Measurements from ENCODE around the gene MAN2A2.
"Not testable (repeated sequence)": the region's sequence is repeated elsewhere in the genome, so short reads cannot be mapped to it uniquely, and the experiment has no call there.

MAN2A2 gene

DNA sequence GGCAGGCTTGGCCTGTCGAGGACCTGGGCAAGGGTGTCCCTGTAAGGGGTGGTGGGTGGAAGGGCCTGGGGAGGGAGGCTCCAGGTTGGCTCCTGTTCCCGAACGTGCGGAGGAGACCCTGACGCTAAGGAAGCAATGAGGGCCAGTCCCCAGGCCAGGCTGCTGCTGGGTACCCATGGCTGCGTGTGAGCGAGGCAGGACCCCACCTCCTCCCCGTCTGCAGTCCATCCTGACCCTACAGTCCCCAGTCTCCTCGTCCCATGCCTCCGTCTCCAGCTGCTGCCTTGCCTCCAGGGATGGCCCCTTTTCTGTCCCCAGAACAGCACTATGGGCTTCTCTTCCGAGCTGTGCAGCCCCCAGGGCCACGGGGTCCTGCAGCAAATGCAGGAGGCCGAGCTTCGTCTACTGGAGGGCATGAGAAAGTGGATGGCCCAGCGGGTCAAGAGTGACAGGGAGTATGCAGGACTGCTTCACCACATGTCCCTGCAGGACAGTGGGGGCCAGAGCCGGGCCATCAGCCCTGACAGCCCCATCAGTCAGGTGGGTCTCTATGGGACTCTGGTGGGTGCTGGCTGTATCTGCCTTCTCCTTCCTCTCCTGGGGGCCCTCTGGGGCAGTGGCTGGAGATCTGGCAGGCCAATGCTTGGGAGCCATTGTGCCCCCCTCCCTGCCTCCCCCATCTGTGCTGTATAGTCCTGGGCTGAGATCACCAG, 18.2 kb upstream of the MAN2A2 start:
- DNase-seq: no peak

DNA sequence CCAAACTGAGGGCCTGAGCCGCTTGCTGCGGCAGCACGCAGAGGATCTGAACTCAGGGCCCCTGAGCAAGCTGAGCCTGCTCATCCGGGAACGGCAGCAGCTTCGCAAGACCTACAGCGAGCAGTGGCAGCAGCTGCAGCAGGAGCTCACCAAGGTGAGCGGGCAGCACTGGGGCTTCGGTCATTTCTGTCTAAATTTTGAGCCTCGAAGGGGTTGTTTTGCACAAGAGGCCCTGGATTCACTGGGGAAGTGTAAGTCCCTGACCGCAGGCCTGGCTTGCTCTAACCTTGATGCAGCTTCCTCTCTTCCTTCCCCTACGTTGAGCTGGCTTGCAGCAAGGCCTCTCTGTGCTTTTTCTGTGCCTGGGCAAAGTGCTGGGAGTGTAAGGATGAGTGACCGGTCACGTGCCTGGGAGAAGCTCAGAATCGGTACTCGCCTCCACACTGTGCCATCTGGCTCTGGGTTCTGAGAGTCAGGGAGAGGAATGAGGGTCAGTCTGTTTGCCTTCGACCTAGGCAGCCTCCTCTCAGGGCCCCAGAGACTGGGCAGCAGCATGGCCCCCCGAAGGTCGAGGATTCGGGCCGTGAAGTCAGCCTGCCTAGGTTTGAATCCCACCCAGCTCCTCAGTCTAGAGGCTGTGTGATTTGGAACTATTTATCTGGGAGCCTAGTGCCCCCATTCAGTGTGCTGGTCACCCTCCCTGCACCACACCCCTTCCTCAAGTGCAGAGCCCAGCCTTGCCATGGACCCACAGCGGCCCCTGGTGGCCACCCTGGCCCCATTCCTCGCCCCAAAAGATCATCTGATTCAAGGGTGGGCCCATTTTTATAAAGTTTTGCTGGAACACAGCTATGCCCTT, 17.4 kb upstream of the MAN2A2 start:
- DNase-seq: peak; percentile 68

DNA sequence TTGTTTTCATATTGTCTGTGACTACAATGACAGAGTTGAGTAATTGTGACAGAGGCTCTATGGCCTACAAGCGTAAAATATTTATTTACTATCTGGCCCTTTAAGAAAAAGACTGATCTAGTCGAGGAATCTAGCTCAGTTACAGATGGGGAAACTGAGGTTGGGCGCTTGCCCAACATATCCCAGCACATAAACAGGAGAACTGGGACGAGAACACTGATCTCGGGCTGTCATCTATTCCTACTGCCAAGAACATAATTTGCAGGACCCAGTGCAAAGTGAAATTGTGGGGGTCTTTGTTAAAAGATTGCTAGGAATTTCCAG, 16.8 kb upstream of the MAN2A2 start:
- DNase-seq: no peak

DNA sequence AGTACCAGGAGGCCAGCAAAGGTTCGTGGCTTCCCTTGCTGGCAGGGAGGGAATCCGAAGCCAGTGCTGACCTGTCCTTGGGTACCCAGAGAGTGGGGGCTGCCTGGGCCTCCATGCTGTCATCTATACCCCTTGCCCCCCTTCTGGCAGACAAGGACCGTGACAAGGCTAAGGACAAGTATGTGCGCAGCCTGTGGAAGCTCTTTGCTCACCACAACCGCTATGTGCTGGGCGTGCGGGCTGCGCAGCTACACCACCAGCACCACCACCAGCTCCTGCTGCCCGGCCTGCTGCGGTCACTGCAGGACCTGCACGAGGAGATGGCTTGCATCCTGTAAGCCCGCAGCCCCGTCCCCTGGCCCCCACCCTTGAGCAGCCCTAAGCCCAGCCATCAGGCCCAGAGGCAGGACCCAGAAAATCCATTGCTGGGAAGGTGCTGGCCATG, 16.0 kb upstream of the MAN2A2 start:
- DNase-seq: no peak

DNA sequence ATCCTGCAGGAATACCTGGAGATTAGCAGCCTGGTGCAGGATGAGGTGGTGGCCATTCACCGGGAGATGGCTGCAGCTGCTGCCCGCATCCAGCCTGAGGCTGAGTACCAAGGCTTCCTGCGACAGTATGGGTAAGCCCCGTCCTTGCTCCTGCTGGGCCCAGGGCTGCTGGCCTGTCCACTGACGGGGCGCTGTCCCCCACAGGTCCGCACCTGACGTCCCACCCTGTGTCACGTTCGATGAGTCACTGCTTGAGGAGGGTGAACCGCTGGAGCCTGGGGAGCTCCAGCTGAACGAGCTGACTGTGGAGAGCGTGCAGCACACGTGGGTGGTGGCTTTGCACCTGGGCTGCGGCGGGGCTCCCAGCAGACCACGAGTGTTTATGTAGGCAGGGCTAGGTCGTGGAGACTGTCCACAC, 13.8 kb upstream of the MAN2A2 start:
- DNase-seq: no peak

DNA sequence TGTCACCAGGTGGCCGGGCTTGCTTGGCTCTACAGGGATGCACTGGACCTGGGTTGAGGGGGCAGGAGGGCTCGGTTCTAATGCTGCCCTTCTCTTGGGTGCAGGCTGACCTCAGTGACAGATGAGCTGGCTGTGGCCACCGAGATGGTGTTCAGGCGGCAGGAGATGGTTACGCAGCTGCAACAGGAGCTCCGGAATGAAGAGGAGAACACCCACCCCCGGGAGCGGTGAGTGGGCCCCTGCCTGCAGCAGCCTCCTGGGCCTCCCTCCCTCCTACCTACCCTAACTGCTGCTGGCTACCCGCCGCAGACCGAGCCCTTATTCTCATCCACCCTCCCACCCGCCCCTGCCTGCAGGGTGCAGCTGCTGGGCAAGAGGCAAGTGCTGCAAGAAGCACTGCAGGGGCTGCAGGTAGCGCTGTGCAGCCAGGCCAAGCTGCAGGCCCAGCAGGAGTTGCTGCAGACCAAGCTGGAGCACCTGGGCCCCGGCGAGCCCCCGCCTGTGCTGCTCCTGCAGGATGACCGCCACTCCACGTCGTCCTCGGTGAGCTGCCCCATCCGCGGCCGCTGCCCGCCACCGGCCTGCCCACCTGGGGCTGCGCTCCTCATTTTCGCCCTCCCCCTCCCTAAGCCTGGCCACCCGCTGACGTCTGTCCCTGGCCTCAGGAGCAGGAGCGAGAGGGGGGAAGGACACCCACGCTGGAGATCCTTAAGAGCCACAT, 13.2 kb upstream of the MAN2A2 start:
- no peak for DNase-seq

DNA sequence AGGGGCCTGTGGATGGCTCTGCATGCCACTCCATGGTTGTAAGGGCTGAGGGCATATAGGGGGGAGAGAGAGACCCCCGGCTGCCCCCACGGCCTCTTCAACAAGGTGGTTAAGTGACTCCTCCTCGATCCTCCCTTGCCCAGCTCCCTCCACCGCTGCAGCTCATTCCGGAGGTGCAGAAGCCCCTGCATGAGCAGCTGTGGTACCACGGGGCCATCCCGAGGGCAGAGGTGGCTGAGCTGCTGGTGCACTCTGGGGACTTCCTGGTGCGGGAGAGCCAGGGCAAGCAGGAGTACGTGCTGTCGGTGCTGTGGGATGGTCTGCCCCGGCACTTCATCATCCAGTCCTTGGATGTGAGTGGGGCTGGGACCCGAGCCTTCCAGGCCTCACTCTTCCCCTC, 12.3 kb upstream of the MAN2A2 start:
- no peak for DNase-seq

DNA sequence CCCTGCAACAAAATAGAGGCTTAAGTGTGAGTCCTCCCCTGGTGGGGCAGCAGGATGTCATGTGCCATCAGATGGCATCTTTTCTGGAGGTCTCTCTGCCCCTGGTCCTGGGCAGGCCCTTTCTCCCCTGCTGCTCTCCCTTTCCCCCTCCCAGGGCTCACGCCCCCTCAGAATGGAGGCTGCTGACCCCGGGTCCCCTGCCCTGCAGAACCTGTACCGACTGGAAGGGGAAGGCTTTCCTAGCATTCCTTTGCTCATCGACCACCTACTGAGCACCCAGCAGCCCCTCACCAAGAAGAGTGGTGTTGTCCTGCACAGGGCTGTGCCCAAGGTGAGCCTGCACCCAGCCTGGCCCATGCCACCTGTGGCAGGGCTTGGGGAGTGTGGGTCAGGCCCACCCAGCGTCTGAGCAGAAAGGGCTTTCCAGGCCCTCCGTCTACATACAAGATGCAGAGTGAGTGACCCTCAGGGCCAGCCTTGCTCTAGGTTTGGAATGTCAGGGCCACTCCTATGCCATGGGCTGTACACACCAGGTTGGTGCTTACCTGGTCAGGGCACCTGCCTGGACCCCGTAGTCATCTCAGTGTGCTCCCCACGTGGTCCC, 11.7 kb upstream of the MAN2A2 start:
- DNase-seq: no peak

DNA sequence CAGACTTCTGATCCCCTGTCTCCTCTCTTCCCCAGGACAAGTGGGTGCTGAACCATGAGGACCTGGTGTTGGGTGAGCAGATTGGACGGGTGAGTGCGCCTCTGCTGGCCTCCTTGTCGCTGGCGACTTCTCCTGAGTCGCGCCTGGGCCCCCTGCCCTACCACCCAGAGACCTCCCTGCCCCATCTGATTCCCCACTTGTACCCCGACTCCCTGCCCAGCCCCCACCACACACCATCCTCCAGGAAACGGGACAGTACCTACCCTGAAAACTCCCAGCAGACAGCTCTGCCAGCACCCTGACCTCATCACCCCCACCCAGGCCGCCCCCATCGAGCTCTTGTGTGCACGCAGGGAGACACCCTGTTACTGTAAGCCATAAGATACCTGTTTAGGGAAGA, 11.1 kb upstream of the MAN2A2 start:
- DNase-seq: no peak

DNA sequence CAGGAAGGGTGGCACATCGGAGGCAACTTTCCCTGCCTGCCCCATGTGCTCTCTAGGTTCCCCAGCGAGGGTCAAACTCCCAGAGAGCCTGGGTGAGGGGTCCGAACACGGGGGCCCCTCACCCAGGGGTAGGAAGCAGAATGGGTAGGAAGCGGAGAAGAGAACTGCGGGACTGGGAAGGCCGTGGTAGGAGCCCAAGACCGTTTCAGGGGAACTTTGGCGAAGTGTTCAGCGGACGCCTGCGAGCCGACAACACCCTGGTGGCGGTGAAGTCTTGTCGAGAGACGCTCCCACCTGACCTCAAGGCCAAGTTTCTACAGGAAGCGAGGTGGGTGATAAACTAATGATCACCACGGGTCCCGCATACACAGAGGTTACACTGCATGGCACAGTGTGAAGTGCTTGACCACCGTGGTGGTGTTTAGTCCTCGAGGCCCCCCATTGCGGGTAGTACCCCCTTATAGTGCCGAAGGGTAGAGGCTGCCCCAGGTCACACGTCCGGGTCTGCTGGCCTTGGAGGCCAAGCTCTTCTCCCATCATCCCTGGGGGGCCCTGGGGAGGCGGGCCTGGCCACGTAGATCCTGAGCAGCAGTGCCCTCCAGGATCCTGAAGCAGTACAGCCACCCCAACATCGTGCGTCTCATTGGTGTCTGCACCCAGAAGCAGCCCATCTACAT, 10.5 kb upstream of the MAN2A2 start:
- DNase-seq: no peak

DNA sequence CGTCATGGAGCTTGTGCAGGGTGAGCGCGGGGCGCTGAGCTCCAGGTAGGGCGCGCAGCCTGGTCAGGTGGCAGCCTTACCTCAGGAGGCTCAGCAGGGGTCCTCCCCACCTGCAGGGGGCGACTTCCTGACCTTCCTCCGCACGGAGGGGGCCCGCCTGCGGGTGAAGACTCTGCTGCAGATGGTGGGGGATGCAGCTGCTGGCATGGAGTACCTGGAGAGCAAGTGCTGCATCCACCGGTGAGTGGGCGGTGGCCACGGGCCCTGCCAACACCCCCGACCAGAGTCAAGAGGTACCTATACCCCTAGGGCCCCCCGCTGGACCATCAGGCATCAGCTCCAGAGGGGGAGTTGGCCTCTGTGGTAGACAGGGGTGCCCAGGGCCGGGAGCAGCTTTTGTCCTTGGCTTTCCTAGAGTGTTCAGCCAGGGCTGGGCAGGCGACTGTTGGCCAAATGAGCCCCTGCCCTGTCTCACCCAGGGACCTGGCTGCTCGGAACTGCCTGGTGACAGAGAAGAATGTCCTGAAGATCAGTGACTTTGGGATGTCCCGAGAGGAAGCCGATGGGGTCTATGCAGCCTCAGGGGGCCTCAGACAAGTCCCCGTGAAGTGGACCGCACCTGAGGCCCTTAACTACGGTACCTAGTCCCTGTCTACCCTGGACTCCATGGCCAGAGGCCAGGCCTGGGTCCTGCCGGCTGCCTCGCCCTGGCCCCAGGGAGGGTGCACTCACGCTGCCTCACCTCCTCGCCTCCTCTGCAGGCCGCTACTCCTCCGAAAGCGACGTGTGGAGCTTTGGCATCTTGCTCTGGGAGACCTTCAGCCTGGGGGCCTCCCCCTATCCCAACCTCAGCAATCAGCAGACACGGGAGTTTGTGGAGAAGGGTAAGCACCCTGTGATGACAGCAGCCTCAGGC, 9.7 kb upstream of the MAN2A2 start:
- no peak for DNase-seq

DNA sequence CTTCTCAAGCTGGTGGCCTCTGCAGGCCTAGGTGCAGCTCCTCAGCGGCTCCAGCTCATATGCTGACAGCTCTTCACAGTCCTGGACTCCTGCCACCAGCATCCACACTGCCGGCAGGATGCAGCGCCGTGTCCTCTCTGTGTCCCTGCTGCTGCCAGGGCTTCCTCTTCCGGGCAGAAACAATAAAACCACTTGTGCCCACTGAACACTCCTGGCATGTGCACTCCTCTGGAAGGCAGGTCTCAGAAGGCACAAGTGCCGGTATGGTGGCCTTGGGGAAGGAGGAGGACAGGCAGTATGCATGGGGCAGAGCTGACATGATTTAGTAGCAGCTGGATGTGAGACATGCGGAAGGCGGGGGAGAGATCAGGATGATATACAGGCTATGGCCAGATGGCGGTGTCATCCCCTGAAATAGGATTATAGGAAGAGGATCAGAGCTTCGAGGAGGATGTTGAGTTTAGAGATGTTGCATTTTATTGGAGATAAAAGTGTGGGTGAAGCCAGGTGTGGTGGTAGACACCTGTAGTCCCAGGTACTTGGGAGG, 7.5 kb upstream of the MAN2A2 start:
- no peak for DNase-seq

DNA sequence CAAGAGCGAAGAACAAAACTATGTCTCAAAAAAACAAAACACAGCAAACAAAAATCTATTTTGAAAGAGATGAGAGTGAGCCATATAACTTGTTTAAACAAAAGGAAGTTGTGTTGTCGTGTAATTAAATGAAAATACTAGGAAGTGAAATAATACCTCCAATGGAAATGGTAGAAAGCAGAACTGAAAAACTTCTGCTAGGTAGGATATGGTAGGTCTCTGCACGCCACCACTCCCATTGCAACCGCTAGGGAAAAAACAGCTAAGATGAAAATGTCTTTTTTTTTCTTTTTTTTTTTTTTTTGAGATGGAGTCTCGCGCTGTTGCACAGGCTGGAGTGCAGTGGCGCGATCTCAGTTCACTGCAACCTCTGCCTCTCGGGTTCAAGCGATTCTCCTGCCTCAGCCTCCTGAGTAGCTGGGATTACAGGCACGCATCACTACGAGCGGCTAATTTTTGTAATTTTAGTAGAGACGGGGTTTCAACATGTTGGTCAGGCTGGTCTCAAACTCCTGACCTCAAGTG, 5.9 kb upstream of the MAN2A2 start:
- DNase-seq: not testable (repeated sequence)

DNA sequence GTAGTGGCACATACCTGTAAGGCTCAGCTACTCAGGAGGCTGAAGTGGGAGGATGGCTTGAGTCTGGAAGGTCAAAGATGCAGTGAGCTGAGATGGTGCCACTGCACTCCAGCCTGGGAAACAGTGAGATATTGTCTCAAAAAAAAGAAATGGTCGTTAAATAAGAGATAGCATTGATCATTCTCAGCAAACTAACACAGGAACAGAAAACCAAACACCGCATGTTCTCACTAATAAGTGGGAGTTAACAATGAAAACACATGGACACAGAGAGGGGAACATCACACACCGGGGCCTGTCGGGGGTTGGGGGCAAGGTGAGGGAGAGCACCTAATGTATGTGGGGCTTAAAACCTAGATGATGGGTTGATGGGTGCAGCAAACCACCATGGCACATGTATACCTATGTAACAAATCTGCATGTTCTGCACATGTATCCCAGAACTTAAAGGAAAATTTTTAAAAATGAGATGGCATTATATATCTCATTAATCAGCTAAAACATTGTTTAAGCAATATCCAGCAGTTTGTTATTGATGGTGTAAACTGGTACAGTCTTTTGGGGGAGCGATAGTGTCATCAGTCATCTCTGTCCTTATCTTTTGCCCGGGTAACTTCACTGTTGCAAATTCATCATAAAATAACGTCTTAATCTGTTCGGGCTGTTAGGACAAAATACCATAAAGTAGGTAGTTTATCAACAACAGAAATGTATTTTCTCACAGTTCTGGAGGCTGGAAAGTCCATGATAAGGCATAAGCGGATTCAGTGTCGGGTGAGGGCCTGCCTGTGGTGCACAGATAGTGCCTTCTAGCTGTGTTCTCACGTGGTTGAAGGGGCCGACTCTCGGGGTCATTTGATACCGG, 1.7 kb upstream of the MAN2A2 start:
- no peak for DNase-seq

DNA sequence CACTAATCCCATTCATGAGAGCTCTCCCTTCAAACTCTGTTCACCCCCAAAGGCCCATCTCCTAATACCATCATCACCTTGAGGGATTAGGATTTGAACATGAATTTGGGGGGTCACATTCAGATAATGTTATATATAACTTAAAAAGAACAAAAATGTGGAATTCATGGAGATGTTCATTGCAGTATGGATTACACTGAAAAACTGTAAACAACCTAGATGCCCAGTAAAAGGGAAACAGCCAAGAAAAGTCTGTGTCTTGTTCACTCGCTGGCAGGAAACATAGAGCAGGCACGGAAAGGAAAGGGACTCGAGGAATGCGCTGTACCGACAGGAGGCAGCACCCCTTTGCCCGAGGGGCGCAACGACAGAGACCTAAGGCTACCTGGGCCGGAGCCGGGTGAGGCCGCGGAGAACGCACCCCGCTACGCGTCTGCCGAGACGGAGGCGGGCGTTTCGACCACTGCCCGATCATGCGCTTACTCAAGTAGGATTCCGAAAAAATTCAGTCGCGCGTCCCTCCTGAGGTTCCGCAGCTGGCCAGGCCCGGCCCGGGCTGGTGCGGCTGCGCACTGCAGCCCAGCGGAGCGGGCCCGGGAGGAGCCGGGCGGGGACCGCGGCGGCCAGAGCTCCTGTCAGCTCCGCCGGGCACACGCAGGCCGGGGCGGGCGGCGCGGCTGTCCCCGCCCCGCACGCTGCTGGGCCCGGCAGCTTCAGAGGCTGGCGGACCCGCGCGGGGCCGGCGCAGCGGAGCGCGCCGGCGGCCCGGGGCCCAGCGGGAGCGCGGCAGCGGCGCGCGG, 862 bp upstream of the MAN2A2 start:
- DNase-seq: peak; percentile 46

DNA sequence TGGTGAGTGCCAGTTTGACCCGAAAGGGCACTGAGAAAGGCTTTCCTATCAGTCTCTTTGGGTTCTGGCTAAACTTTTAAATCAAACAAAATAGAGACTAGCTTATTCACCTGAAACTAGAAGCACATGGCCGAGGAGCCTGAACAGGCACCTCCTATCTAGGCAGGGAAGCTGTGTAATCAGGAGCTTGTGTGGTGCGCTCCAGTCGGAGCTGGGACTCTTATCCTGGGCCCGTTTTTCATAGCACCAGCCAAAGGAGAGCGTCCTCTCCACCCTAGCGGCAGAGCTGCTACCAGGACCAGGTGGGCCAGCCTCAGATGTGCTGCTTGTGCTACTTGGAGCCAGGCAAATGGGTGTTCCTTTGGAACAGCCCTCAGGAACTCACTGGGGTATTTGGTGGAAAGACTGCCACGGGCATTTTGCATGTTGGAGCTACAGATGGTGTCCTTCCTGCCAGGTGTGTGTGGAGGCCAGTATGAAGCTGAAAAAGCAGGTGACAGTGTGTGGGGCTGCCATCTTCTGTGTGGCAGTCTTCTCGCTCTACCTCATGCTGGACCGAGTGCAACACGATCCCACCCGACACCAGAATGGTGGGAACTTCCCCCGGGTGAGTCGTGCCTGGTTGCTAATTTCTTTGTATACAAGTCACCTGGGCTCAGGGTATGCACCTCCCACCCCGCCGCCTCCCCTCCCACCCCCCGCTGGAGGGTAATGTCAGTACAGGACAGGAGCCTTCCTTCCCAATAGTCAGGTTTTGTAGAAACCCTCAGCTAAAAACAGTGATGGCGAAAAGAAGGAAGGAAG, 833 bp downstream of the MAN2A2 start:
- DNase-seq: no peak

DNA sequence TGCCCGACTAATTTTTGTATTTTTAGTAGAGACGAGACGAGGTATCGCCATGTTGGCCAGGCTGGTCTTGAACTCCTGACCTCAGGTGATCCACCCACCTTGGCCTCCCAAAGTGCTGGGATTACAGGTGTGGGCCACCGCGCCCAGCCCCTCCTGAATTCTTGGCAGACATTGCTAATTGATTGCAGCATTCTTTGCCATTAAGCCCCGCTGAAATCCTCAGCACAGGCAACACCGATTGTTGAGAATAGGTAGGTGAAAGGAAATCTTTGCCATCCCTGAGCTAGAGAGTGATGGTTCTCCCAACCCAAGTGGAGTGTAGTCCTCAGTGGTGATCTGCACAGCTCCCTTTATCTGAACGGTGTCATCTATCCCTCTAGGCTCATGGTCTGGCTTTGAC, 1.6 kb downstream of the MAN2A2 start:
- no peak for DNase-seq

All from effector CD8-positive, alpha-beta T cell (primary cell).